Measurements from ENCODE around the gene NTN1.

DNA sequence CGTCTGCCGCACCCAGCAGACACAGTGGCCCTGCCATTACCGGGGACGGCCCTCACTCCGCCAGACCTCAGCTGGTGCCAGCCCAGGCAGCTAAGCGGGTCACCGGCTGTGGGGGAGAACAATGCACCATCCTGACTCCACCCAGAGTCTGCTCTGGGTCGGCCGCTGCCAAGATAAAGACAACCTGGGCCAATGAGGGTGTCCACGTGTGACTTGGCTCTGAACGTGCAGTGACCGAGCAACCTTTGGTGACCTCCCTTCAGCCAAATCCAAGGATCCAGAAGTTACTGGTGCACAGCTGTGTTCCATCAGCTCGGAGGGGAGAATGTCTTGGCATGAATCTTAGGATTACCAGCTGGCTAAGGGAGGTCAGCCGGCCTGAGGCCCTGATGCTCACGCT lies 155.9 kb downstream of the NTN1 start:
- TF ChIP-seq EZH2 (IDR thresholded peaks at IDR 0.05) = no peak
- no peak for TF ChIP-seq POLR2AphosphoS5 (IDR thresholded peaks at IDR 0.05; ENCODE audit: borderline replicate concordance, low read depth, low read length)
